GM19372 (cell line): ENCODE data around the gene ZDHHC8.

ENCODE experiments used
- ATAC-seq: cut with Tn5 transposase; IDR thresholded peaks from one replicate; pipeline ENCODE4 v1.9.1; 2021; ENCODE audit warnings: mild to moderate bottlenecking, low read depth, moderate library complexity; ENCODE audit not compliant: unreplicated experiment

ZDHHC8 gene

DNA sequence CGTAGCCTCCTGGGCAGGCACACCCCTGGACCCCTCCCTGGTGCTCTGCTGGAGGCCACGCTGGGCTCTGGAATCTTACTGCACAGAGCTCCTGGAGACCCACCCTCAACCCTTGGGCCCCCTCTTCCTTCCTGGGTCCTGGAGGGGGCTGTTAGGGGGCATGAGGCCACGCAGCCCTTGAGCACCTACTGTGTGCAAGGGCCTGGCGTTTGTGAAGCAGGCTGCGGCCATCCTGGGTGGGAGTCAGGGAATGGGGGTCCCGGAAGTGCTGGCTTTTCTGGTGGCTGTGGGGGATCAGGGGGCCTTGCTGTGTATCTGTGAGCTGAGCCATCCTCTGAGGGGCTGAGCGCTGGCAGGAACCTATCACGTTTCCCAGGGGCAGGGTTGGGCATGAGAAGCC, 60.2 kb downstream of the ZDHHC8 start:
- no peak for ATAC-seq

- no peak for ATAC-seq
Observed at GRCh38 chr22:20192293-20192971, 60.8 kb downstream of the ZDHHC8 start.

DNA sequence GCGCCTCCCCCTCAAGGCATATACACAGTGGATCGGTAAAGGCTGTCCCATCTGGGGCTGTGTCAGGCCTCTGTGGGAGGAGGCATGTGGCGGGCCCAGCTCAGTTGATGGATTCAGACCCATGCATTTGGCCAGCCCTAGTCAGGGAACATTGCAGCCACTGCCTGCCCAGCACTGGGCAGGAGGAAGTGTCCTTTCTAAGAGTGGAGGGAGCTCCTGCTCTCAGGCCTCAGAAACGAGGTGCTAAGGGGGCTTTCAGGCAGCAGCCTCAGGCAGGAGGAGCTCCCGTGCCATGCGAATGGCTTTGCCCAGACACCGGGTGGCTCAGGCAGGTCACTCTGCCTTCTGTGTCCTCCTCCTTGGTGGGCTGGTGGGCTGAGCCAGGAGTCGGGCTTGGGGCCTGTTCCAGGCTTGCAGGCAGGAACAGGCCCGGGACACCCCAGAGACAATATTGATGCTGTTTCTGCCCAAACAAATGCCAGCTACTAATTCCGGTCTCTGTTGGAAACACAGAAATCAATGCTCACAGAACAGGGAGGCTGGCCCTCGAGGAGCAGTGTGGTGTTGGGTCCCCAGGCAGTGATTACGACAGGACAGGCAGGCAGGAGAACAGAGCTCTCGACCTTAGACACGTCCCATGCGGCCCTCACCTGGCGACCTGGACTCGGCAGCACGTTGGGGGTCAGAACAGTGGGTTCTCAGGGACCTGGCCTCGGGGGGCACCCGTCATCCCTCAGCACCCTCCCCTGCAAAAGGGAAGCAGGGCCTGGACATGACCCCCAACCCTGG, 61.6 kb downstream of the ZDHHC8 start:
- no peak for ATAC-seq

- ATAC-seq = no peak
Observed at GRCh38 chr22:20193761-20194494, 62.3 kb downstream of the ZDHHC8 start.

DNA sequence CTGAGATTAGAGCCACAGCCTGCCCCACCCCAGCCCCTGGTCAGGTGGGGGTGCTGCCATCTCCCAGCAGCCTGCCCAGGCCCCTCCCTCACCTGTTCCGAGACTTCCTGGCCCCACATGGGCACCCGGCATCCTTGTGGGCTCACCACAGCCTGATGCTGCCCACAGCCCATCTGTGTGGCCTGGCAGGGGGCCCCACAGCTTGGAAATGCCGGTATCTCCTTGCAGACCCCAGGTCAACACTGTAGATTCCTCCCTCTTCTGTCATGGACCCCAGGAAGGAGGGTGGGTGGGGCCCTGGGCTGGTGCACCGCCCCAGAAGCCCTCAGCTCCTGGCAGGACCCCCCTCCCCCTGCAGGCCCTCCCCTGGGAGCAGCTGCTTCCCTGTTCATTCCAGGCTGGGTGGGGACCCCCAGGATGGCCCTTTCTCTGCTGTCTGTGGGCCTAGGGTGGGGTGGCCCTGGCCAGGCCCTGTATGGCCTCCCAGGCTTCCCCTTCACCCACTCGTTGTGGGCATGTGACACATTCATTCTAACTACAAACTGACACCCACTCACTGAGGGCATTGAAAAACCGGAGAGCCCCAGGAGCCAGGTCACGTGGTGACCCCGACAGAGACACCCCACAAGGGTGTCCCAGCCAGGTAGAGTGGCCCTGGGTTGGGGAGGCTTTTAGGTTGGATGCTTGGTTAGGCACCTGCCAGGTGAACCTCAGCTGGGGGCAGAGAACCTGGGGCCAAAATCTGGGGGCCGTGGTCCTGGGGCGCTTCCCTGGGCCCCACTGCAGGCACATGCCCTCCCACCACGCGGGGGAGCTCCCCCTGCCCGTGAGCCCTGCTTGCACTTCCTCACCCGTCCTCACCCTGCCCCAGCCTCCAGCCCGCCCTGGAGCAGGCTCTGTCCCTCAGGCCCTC, 63.3 kb downstream of the ZDHHC8 start:
- ATAC-seq = no peak

DNA sequence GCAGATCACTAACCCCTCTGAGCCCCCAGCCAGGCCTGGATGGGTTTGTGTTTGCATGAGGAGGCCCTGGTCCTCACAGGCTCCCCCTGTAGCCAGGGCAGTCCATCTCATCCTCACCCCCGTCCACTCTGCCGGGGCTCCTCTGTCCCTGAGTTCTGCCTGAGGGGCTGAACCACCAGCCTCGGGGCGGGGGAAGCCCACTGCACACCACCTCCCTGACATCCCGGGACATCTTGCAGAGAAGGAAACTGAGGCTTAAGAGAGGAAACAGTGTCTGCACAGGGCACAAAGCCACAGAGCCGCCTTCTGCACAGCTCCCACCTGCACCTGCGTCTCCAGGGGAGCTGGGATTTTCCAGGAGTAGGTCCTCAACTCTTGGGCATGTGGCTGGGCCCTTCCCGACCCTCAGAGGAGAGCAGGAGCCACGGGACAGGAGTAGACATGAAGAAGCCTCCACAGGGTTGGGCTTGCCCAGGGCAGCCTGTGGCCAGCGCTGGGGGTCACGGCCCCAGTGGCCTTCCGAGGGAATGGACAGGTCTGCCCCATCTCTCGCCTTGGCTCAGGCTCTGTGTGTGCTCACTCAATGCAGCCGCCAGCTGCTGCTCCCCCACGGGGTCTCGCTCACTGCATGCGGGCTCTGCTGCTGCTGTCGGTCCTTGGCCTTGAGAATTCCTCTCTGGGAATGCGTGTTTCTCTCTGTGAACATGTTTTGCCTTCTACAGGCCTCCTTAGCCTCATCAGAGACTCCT, 64.7 kb downstream of the ZDHHC8 start:
- no peak for ATAC-seq
